Measurements from ENCODE around the gene CAMK1D. TPM values are rescaled to one million over a fixed set of nuclear protein-coding genes. Genes with fewer than 3 reads are reported as not detected.

The CAMK1D gene
- polyA plus RNA-seq, 1 experiment = 8.2 TPM

- H3K4me3 ChIP-seq (ENCODE audit: low read depth, low read length) = no peak overlapping the region
- H3K9me3 ChIP-seq (ENCODE audit: control insufficient read depth, insufficient read depth, low read length) = no peaks in the 10 kb centered on the region
- no peak for DNase-seq (ENCODE audit: low read depth, low spot score)
- H3K27me3 ChIP-seq (ENCODE audit: control insufficient read depth, insufficient read depth, low read length) = peaks cover 3% of the 10 kb centered on the region
- ChIA-PET CTCF (interaction anchor here (0.6 to 1.9 kb wide), 3 partner anchors 21 to 288 kb away, joined by 4 to 7 read pairs (median 6); no protein-coding TSS in a partner anchor), POLR2A (no interaction called here)
- no peak for TF ChIP-seq CTCF (IDR thresholded peaks at IDR 0.05; ENCODE audit: low read depth, low read length)
- H3K27ac ChIP-seq (ENCODE audit: low read depth, low read length) = no peak overlapping the region
These were observed 340.5 kb downstream of the CAMK1D start for GRCh38 chr10:12689893-12690292.

GRCh38 chr10:12690525-12691126 is 341.3 kb downstream of the CAMK1D start:
- Histone ChIP-seq H3K4me3 (ENCODE audit: low read depth, low read length) (no peak overlapping the region), H3K9me3 (ENCODE audit: control insufficient read depth, insufficient read depth, low read length) (no peaks in the 10 kb centered on the region), H3K27ac (ENCODE audit: low read depth, low read length) (peak overlapping the region; percentile 21), H3K27me3 (ENCODE audit: control insufficient read depth, insufficient read depth, low read length) (peaks cover 3% of the 10 kb centered on the region)
- TF ChIP-seq CTCF (IDR thresholded peaks at IDR 0.05; ENCODE audit: low read depth, low read length) = 0 out of 2 replicates have a peak, but pooled peaks have one; percentile 5
- ChIA-PET CTCF (interaction anchor here (0.6 to 1.9 kb wide), 3 partner anchors 20 to 287 kb away, joined by 4 to 7 read pairs (median 6); no protein-coding TSS in a partner anchor), POLR2A (no interaction called here)
- DNase-seq (ENCODE audit: low read depth, low spot score) = no peak

- no peak overlapping the region for H3K27ac ChIP-seq (ENCODE audit: low read depth, low read length)
- H3K27me3 ChIP-seq (ENCODE audit: control insufficient read depth, insufficient read depth, low read length) = peaks cover 3% of the 10 kb centered on the region
- H3K4me3 ChIP-seq (ENCODE audit: low read depth, low read length) = no peak overlapping the region
- CTCF ChIA-PET = interaction anchor here (0.5 to 1.6 kb wide), 2 partner anchors 19 to 348 kb away, joined by 3 to 7 read pairs; no protein-coding TSS in a partner anchor
- POLR2A ChIA-PET = no interaction called here
- H3K9me3 ChIP-seq (ENCODE audit: control insufficient read depth, insufficient read depth, low read length) = no peaks in the 10 kb centered on the region
- no peak for TF ChIP-seq CTCF (IDR thresholded peaks at IDR 0.05; ENCODE audit: low read depth, low read length)
- DNase-seq (ENCODE audit: low read depth, low spot score) = no peak
These were observed 342.2 kb downstream of the CAMK1D start for GRCh38 chr10:12691596-12691995.

- no peak for TF ChIP-seq CTCF (IDR thresholded peaks at IDR 0.05; ENCODE audit: low read depth, low read length)
- no peaks in the 10 kb centered on the region; the same call in 1 of the 2 replicates for H3K9me3 ChIP-seq (ENCODE audit: control insufficient read depth, insufficient read depth, low read length)
- POLR2A ChIA-PET = no interaction called here
- CTCF ChIA-PET = interaction anchor here (0.6 kb wide), 1 partner anchor 63 kb away, joined by 3 read pairs; no protein-coding TSS in a partner anchor
- H3K27ac ChIP-seq (ENCODE audit: low read depth, low read length) = no peak overlapping the region
- no peak for DNase-seq (ENCODE audit: low read depth, low spot score)
- no peaks in the 10 kb centered on the region for H3K27me3 ChIP-seq (ENCODE audit: control insufficient read depth, insufficient read depth, low read length)
- no peak overlapping the region for H3K4me3 ChIP-seq (ENCODE audit: low read depth, low read length)
These were observed 348.4 kb downstream of the CAMK1D start for GRCh38 chr10:12697764-12698163.

- ChIA-PET CTCF (no interaction called here), POLR2A (interaction anchor here (0.7 kb wide), 1 partner anchor 68 kb away, joined by 9 read pairs; no protein-coding TSS in a partner anchor)
- Histone ChIP-seq H3K9me3 (ENCODE audit: control insufficient read depth, insufficient read depth, low read length) (no peaks in the 10 kb centered on the region; the same call in 1 of the 2 replicates), H3K27ac (ENCODE audit: low read depth, low read length) (no peak overlapping the region), H3K27me3 (ENCODE audit: control insufficient read depth, insufficient read depth, low read length) (no peaks in the 10 kb centered on the region), H3K4me3 (ENCODE audit: low read depth, low read length) (no peak overlapping the region)
- no peak for TF ChIP-seq CTCF (IDR thresholded peaks at IDR 0.05; ENCODE audit: low read depth, low read length)
- no peak for DNase-seq (ENCODE audit: low read depth, low spot score)
These were observed 349.9 kb downstream of the CAMK1D start for GRCh38 chr10:12699258-12699700.

Data from AG04450 (cell line).